HepG2 (cell line): ENCODE results near the gene ALDH1L2. TPM values are rescaled to one million over a fixed set of nuclear protein-coding genes. Genes with fewer than 3 reads are reported as not detected.
A peak's percentile ranks its signal among the peaks of the same experiment; 100 is the strongest.

Experiments
- ATAC-seq: fragments of 200-7000 bp; cut with Tn5 transposase; 3 replicates; pipeline ENCODE4 v1.9.1; 2020; ENCODE audit warnings: mild to moderate bottlenecking, moderate library complexity
- BruUV-seq: library from RNA; stranded (reverse); fragments of 400-500 nt; replicated peaks from 2 replicates; lab custom pipeline; 2021; lab: Mats Ljungman, UMichigan
- CTCF ChIA-PET: fragments of 300-600 bp; formaldehyde crosslinking; extraction: SDS; loops from one replicate; lab custom pipeline; 2021; ENCODE audit warnings: low total read pairs, inconsistent platforms, low intra/inter-chr PET ratio; lab: Yijun Ruan, JAX
- POLR2A ChIA-PET: fragments of 350-600 bp; sonication (Branson Sonifier 250); formaldehyde crosslinking; loops from one replicate; lab custom pipeline; 2020; ENCODE audit warnings: antibody characterized with exemption, inconsistent platforms; lab: Yijun Ruan, JAX
- DNase-seq: peaks from one replicate; pipeline ENCODE4 v3.0.0-alpha.2; 2015; ENCODE audit warnings: low spot score
- FAIRE-seq: peaks from 3 replicates; lab custom pipeline; 2011; peaks lifted over from hg19 to GRCh38; lab: Jason Lieb, UNC
- H2AFZ ChIP-seq: one replicate; pipeline ENCODE4 v1.6.1; 2011; ENCODE audit warnings: low read length, inconsistent platforms
- H3K27ac ChIP-seq: fragments of 300-600 bp; 3 replicates; pipeline ENCODE4 v1.8.0; 2011; ENCODE audit warnings: mixed run types, mild to moderate bottlenecking, mixed read lengths, low read length, inconsistent platforms; ENCODE audit not compliant: insufficient read depth; ENCODE audit errors: extremely low read length
- H3K27me3 ChIP-seq, 2 experiments: fragments of 200-600 bp in 1 of 2; 2 replicates in 1 of 2; 3 replicates in 1 of 2; pipeline versions ENCODE4 v1.6.0 to v1.8.0; 2011; ENCODE audit warnings: low read length in 2 of 2, mild to moderate bottlenecking in 2 of 2, moderate library complexity in 2 of 2, inconsistent platforms in 1 of 2; ENCODE audit not compliant: insufficient read depth in 2 of 2, control insufficient read depth in 1 of 2
- H3K36me3 ChIP-seq, 2 experiments: fragments of 200-600 bp in 1 of 2; replicated peaks in 1 of 2; 2 replicates in 1 of 2; 3 replicates in 1 of 2; pipeline versions ENCODE4 v1.5.1 to v1.8.0; 2011; ENCODE audit warnings: low read length in 2 of 2, inconsistent platforms in 1 of 2; ENCODE audit not compliant: insufficient read depth in 2 of 2, control insufficient read depth in 1 of 2
- H3K4me1 ChIP-seq: 2 replicates; pipeline ENCODE4 v1.5.1; 2012; ENCODE audit warnings: low read length, inconsistent platforms; ENCODE audit not compliant: insufficient read depth
- H3K4me2 ChIP-seq: 2 replicates; pipeline ENCODE4 v1.6.0; 2011; ENCODE audit warnings: low read depth, low read length, inconsistent platforms
- H3K4me3 ChIP-seq, 3 experiments: fragments of 200-600 bp in 1 of 3; sonication (generic), shearing (Covaris generic) in 1 of 3; replicated peaks in 1 of 3; 2 replicates each; pipeline ENCODE4 v1.5.1; 2011 to 2016; ENCODE audit warnings: low read length in 3 of 3, inconsistent platforms in 2 of 3, low read depth in 2 of 3, mild to moderate bottlenecking in 2 of 3, control low read depth in 1 of 3, mixed read lengths in 1 of 3; ENCODE audit not compliant: insufficient read depth in 1 of 3
- H3K79me2 ChIP-seq: one replicate; pipeline ENCODE4 v1.6.1; 2011; ENCODE audit warnings: low read length, inconsistent platforms; ENCODE audit not compliant: insufficient read depth
- H3K9ac ChIP-seq: 2 replicates; pipeline ENCODE4 v1.6.0; 2011; ENCODE audit warnings: mild to moderate bottlenecking, low read depth, low read length, inconsistent platforms; ENCODE audit not compliant: insufficient read depth
- H3K9me3 ChIP-seq: 2 replicates; pipeline ENCODE4 v1.5.1; 2012; ENCODE audit warnings: mild to moderate bottlenecking, low read length
- H4K20me1 ChIP-seq: 2 replicates; pipeline ENCODE4 v1.6.0; 2011; ENCODE audit warnings: inconsistent platforms, mild to moderate bottlenecking, low read length, moderate library complexity; ENCODE audit not compliant: insufficient read depth
- BCL6 ChIP-seq: IDR thresholded peaks from 2 replicates; pipeline ENCODE4 v1.6.1; 2016; ENCODE audit warnings: missing genetic modification reagents, missing compliant biosample characterization
- DMAP1 ChIP-seq: IDR thresholded peaks from 2 replicates; pipeline ENCODE4 v1.6.1; 2016
- PRPF4 ChIP-seq: fragments of 200-400 bp; formaldehyde crosslinking; IDR thresholded peaks from 2 replicates; pipeline ENCODE4 v1.6.1; 2016; ENCODE audit warnings: low read length, low read depth; ENCODE audit not compliant: poor library complexity, severe bottlenecking
- WGBS: methylation state at CpG from one replicate; pipeline ENCODE4 v1.1.6; 2017; ENCODE audit warnings: low lambda C conversion rate; 5-methylcytosine and 5-hydroxymethylcytosine counted together
- in situ Hi-C: cut with HindIII; loops from 2 replicates; pipeline ENCODE4 v1.10.0; 2017; ENCODE audit warnings: low pct_unique_long_range_greater_than_20kb; ENCODE audit not compliant: extremely low pct_ligation_motif_present
- intact Hi-C: fragments of 100-400 bp; cut with micrococcal nuclease; formaldehyde crosslinking; loops from one replicate; pipeline ENCODE4 v1.10.0; 2022; ENCODE audit not compliant: unreplicated experiment
- polyA plus RNA-seq, 8 experiments: library from polyadenylated mRNA; depleted of rRNA in 3 of 8; stranded (reverse) in 7 of 8; unstranded in 1 of 8; fragments of >200 nt; fragmentation: Illumina TruSeq in 4 of 8; extraction: Trizol in 4 of 8; gene quantifications; 2 replicates each; pipeline versions ENCODE4 v1.2.1 to v1.2.3, GENCODE V29; 2011 to 2016; ENCODE audit warnings: low read depth in 4 of 8, missing spikeins in 1 of 8, mixed read lengths in 1 of 8; ENCODE audit not compliant: insufficient read depth in 1 of 8
- total RNA-seq, 5 experiments: library from RNA; depleted of rRNA; stranded (reverse); fragments of >200 nt; fragmentation: Illumina TruSeq; extraction: Trizol; gene quantifications; 2 replicates each; pipeline ENCODE4 v1.2.3, GENCODE V29; 2016; ENCODE audit warnings: low read depth in 1 of 5
- TF ChIP-seq, protein P1 (sequence below): sonication (generic); formaldehyde crosslinking; IDR thresholded peaks from 2 replicates; pipeline ENCODE4 v1.4.0; 2020; ENCODE audit warnings: missing genetic modification reagents, mild to moderate bottlenecking, borderline replicate concordance
- TF ChIP-seq, protein P2 (sequence below): IDR thresholded peaks from 2 replicates; pipeline ENCODE4 v1.6.1; 2016; ENCODE audit warnings: missing genetic modification reagents, missing compliant biosample characterization

ALDH1L2 gene
- total and polyA plus RNA-seq, 2 of the 13 experiments (the other 11 are each of a cell fraction or from before 2014, with no cell fraction given): 0.40 to 4.6 TPM

DNA sequence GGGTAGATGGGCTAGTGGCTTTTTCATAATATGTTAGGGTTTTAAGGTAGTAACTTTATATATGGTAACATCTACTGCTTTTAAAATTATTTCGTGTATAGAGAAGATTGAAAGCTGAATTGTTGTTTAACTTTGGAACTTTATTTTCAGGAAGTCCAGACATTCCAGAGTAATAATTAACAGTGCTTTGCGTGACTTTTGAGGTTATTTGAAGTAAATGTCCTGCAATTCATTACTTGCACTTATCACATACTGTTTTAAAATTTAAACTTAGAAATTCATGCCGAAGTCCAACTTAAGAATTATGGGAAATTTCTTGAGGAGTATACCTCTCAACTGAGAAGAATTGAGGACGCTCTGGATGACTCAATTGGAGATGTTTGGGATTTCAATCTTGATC is 26.6 kb upstream of the ALDH1L2 start:
- Histone ChIP-seq H3K4me1 (peaks cover 40% of the 10 kb centered on the region), H3K27me3 (no peaks in the 10 kb centered on the region; a peak in 1 of 5 replicates), H3K36me3 (peaks cover under 1 to 33% of the 10 kb centered on the region in 2 experiments; a peak in 4 of 5 replicates), H3K9ac (no peak overlapping the region), H3K79me2 (peaks cover 50% of the 10 kb centered on the region), H3K27ac (no peak overlapping the region), H4K20me1 (peaks cover 18% of the 10 kb centered on the region; the same call in 1 of the 2 replicates), H3K4me2 (peak overlapping the region; percentile 83), H2AFZ (no peak overlapping the region), H3K9me3 (no peaks in the 10 kb centered on the region), H3K4me3 (peak overlapping the region in 1 of 3 experiments; percentile 35; a peak in 1 of 6 replicates)
- DNase-seq (no peak), FAIRE-seq (no peak), ATAC-seq (no peak)
- intact Hi-C loops: no loop called here
- 63% methylated on average over 4 of the region's 4 CpGs for WGBS
- CTCF ChIA-PET: no interaction called here
- TF ChIP-seq BCL6 (CRISPR knock-in tag): peak; percentile 46; the same call in 1 of the 2 replicates
- TF ChIP-seq DMAP1 (CRISPR knock-in tag): no peak
- no TSS peak for BruUV-seq
- in situ Hi-C loops: no loop called here
- POLR2A ChIA-PET: no interaction called here

DNA sequence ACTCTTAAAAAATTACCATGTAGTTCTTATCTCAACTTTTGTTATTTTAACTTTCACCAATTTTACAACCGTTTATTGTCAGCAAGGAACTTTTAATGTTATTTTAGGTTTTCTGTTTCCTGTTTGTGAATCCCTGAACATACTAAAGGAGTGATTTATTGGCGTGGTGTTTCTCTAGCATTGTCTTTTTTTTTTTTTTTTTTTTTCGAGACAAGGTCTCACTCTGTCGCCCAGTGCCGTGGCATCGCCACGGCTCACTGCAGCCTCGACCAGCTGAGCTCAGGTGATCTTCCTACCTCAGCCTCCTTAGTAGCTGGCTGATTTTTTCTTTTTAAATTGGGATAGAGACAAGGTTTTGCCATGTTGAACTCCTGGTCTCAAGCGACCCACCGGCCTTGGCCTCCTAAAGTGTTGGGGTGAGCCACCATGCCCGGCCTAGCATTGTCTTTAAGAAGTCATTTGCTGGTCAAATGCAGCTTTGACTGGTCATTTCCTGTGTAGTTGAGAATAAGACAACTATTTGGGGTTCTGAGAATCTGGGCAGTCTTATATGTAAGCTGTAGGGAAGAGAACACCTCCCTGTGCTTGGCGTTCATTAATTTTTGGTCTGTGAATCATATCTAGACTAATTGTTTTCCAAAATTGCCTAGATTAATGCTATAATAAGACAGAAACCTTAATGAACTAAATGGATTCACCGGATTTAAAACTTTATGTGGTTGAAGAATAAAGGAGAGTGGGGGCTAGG is 25.4 kb upstream of the ALDH1L2 start:
- Histone ChIP-seq H3K27me3 (no peaks in the 10 kb centered on the region; a peak in 1 of 5 replicates), H3K27ac (no peak overlapping the region), H3K4me3 (peak overlapping the region; percentile 41 to 97 (median 93)), H4K20me1 (peaks cover 18% of the 10 kb centered on the region; the same call in 1 of the 2 replicates), H3K4me1 (peaks cover 40% of the 10 kb centered on the region), H3K9ac (peak overlapping the region; percentile 40), H3K79me2 (peaks cover 50% of the 10 kb centered on the region), H3K4me2 (peak overlapping the region; percentile 83), H3K9me3 (no peaks in the 10 kb centered on the region), H2AFZ (no peak overlapping the region), H3K36me3 (peaks cover 0 to 21% of the 10 kb centered on the region in 2 experiments; a peak in 2 of 5 replicates)
- BruUV-seq: no TSS peak
- ChIA-PET POLR2A (interaction anchor here (0.6 kb wide), 1 partner anchor 26 kb away, joined by 4 read pairs; no protein-coding TSS in a partner anchor), CTCF (no interaction called here)
- no peak for TF ChIP-seq PRPF4
- TF ChIP-seq, protein P1, sequence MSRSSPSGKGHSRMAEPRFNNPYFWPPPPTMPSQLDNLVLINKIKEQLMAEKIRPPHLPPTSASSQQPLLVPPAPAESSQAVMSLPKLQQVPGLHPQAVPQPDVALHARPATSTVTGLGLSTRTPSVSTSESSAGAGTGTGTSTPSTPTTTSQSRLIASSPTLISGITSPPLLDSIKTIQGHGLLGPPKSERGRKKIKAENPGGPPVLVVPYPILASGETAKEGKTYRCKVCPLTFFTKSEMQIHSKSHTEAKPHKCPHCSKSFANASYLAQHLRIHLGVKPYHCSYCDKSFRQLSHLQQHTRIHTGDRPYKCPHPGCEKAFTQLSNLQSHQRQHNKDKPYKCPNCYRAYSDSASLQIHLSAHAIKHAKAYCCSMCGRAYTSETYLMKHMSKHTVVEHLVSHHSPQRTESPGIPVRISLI (CRISPR knock-in tag): peak; percentile 34; the same call in 1 of the 2 replicates
- TF ChIP-seq, protein P2, sequence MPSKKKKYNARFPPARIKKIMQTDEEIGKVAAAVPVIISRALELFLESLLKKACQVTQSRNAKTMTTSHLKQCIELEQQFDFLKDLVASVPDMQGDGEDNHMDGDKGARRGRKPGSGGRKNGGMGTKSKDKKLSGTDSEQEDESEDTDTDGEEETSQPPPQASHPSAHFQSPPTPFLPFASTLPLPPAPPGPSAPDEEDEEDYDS: no peak
- WGBS: 78% methylated on average over 13 of the region's 13 CpGs
- in situ Hi-C loops: no loop called here
- DNase-seq (no peak), ATAC-seq (no peak), FAIRE-seq (no peak)
- intact Hi-C loops: no loop called here
